Thyroid gland (tissue), 4 donors: ENCODE results near the gene SEPTIN11.

ENCODE experiments used
- POLR2A ChIP-seq, 2 donors: fragments of 450-650 bp; IDR thresholded peaks; one replicate each; pipeline ENCODE4 v1.6.1; 2017; ENCODE audit warnings: antibody characterized with exemption in 2 of 2, mild to moderate bottlenecking in 2 of 2, moderate library complexity in 1 of 2
- TF ChIP-seq, protein P1 (sequence below), 6 experiments: fragments of 200-600 bp in 3 of 6; fragments of 450-650 bp in 3 of 6; sonication (generic) in 3 of 6; IDR thresholded peaks; one replicate each; pipeline ENCODE4 v1.5.1; 2016 to 2019; ENCODE audit warnings: antibody characterized with exemption in 6 of 6, mild to moderate bottlenecking in 2 of 6, inconsistent platforms in 1 of 6, moderate library complexity in 1 of 6

DNA sequence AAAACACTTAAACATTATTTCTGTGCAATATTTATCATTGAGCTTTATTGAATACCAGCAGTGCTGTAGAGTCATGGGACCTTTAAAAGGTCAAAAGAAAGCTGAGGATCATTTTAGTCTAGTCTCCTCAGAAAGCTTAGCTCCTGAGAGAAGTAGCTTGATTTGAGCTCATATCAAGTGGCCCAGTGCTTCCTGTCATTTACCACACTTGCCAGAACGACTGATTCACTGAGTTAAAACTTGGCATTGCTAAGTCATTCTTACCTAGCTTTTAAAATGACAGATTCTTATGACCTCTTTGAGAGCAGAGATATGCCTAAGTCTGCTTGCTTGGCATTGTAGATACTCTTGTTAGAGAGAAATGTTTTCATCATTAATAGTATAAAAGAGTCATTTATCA is 15.2 kb downstream of the SEPTIN11 start:
- TF ChIP-seq, protein P1, sequence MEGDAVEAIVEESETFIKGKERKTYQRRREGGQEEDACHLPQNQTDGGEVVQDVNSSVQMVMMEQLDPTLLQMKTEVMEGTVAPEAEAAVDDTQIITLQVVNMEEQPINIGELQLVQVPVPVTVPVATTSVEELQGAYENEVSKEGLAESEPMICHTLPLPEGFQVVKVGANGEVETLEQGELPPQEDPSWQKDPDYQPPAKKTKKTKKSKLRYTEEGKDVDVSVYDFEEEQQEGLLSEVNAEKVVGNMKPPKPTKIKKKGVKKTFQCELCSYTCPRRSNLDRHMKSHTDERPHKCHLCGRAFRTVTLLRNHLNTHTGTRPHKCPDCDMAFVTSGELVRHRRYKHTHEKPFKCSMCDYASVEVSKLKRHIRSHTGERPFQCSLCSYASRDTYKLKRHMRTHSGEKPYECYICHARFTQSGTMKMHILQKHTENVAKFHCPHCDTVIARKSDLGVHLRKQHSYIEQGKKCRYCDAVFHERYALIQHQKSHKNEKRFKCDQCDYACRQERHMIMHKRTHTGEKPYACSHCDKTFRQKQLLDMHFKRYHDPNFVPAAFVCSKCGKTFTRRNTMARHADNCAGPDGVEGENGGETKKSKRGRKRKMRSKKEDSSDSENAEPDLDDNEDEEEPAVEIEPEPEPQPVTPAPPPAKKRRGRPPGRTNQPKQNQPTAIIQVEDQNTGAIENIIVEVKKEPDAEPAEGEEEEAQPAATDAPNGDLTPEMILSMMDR (IDR thresholded peaks at IDR 0.05): no peak
- TF ChIP-seq POLR2A (IDR thresholded peaks at IDR 0.05): no peak
